Mucosa of stomach (tissue), 1 donor: ENCODE results near the gene FMO3.

ENCODE experiments used
- H3K27me3 ChIP-seq: one replicate; pipeline ENCODE4 v1.7.0; 2013; ENCODE audit warnings: mild to moderate bottlenecking, low read length; ENCODE audit not compliant: control insufficient read depth, insufficient read depth
- H3K36me3 ChIP-seq: one replicate; pipeline ENCODE4 v1.7.0; 2013; ENCODE audit warnings: low read length; ENCODE audit not compliant: control insufficient read depth, insufficient read depth
- H3K4me1 ChIP-seq: one replicate; pipeline ENCODE4 v1.7.0; 2013; ENCODE audit warnings: mild to moderate bottlenecking, low read length; ENCODE audit not compliant: control insufficient read depth, insufficient read depth
- H3K4me3 ChIP-seq: one replicate; pipeline ENCODE4 v1.7.0; 2013; ENCODE audit warnings: low read length
- H3K9ac ChIP-seq: one replicate; pipeline ENCODE4 v1.7.0; 2013; ENCODE audit warnings: mild to moderate bottlenecking, low read length, moderate library complexity
- H3K9me3 ChIP-seq: one replicate; pipeline ENCODE4 v1.7.0; 2013; ENCODE audit warnings: mild to moderate bottlenecking, low read length, moderate library complexity; ENCODE audit not compliant: control insufficient read depth
- donor health status: Pancreatic carcinoma.

Gene FMO3

DNA sequence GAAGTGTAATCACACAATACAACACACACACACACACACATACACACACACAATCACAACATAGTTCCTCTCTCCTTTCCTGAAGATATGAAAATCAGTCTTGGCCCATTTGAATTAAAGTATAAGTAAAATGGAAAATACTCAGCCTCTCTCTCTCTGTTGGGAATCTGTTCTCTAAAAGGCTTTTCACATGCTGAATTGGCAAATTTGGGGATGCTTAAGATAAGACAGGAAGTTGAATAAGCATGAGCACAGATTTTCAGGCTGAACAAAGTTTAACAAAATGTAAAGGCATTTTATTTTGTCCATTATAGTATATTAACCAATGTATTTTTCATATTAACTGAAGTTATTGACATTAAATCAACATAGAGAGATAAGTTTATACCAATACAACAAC, 70.7 kb downstream of the FMO3 start:
- Histone ChIP-seq H3K9ac (no peak overlapping the region), H3K9me3 (no peaks in the 10 kb centered on the region), H3K4me1 (peaks cover 21% of the 10 kb centered on the region), H3K36me3 (no peaks in the 10 kb centered on the region), H3K27me3 (no peaks in the 10 kb centered on the region), H3K4me3 (no peak overlapping the region)

DNA sequence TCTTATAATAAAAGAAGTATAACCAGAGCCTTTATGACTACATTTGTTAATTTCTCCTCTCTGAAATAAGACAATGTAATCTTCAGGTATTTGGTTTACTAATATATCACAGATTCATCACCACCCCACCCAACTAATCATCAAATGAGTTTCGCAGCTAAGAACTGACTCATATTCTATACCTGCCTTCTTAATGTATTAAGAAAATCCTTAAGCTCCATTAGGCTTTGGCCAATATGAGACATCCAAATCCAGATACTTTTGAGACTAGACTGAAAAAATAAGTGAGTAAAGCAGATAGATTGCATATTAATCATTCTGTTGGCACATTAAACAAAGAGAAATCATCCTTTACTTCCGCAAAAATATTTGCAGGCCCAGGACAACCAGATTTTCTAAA, 75.7 kb downstream of the FMO3 start:
- H3K9ac ChIP-seq = no peak overlapping the region
- H3K4me3 ChIP-seq = no peak overlapping the region
- H3K27me3 ChIP-seq = no peaks in the 10 kb centered on the region
- H3K36me3 ChIP-seq = no peaks in the 10 kb centered on the region
- H3K4me1 ChIP-seq = peaks cover 17% of the 10 kb centered on the region
- H3K9me3 ChIP-seq = no peaks in the 10 kb centered on the region
